Stimulated activated CD8-positive, alpha-beta memory T cell treated with anti-CD3 and anti-CD28 coated beads, Interleukin-7, amount 100 ng/mL, for 48 hours (primary cell): ENCODE measurements around the gene PTGR3.
"Not testable (repeated sequence)": the region's sequence is repeated elsewhere in the genome, so short reads cannot be mapped to it uniquely, and the experiment has no call there.

Experiments
- DNase-seq, 2 donors: peaks; one replicate each; pipeline ENCODE4 v3.0.0-alpha.2; 2020; ENCODE audit warnings: low read depth in 1 of 2; ENCODE audit errors: extremely low read depth in 1 of 2

Gene PTGR3

GRCh38 chr18:75204269-75204731 is 4.6 kb downstream of the PTGR3 start:
- DNase-seq = no peak

GRCh38 chr18:75203416-75204268 is 5.3 kb downstream of the PTGR3 start:
- DNase-seq = no peak

GRCh38 chr18:75202696-75203365 is 6.1 kb downstream of the PTGR3 start:
- DNase-seq = no peak

- no peak for DNase-seq
Measured at GRCh38 chr18:75201282-75202270, 7.4 kb downstream of the PTGR3 start.

- no peak for DNase-seq
Measured at GRCh38 chr18:75200605-75201280, 8.2 kb downstream of the PTGR3 start.

GRCh38 chr18:75200071-75200470 is 8.9 kb downstream of the PTGR3 start:
- DNase-seq = no peak

- no peak for DNase-seq
Measured at GRCh38 chr18:75199327-75199726, 9.6 kb downstream of the PTGR3 start.

GRCh38 chr18:75198036-75198435 is 10.9 kb downstream of the PTGR3 start:
- no peak for DNase-seq

- DNase-seq = no peak
Measured at GRCh38 chr18:75192899-75193298, 16.0 kb downstream of the PTGR3 start.

GRCh38 chr18:75189696-75190095 is 19.2 kb downstream of the PTGR3 start:
- no peak for DNase-seq

- not testable (repeated sequence) for DNase-seq
Measured at GRCh38 chr18:75187702-75188101, 21.2 kb downstream of the PTGR3 start.

- no peak for DNase-seq
Measured at GRCh38 chr18:75185460-75185859, 23.5 kb downstream of the PTGR3 start.

- no peak for DNase-seq
Measured at GRCh38 chr18:75183973-75184493, 24.9 kb downstream of the PTGR3 start.

GRCh38 chr18:75183524-75183923 is 25.4 kb downstream of the PTGR3 start:
- no peak for DNase-seq

GRCh38 chr18:75179819-75180600 is 28.9 kb downstream of the PTGR3 start:
- DNase-seq = no peak

- no peak for DNase-seq
Measured at GRCh38 chr18:75178376-75178775, 30.6 kb downstream of the PTGR3 start.

GRCh38 chr18:75176849-75177248 is 32.1 kb downstream of the PTGR3 start:
- no peak for DNase-seq

GRCh38 chr18:75173738-75174137 is 35.2 kb downstream of the PTGR3 start:
- DNase-seq = no peak

GRCh38 chr18:75173125-75173432 is 35.9 kb downstream of the PTGR3 start:
- DNase-seq = no peak
